K562 (cell line): ENCODE data around the gene GAL3ST1. TPM values are rescaled to one million over a fixed set of nuclear protein-coding genes. Genes with fewer than 3 reads are reported as not detected.

Source experiments
- ATAC-seq: fragments of 200-7000 bp; cut with Tn5 transposase; 3 replicates; pipeline ENCODE4 v1.9.1; 2020; ENCODE audit warnings: moderate library complexity
- BruUV-seq: library from RNA; stranded (reverse); fragments of 400-500 nt; replicated peaks from 2 replicates; lab custom pipeline; 2021; lab: Mats Ljungman, UMichigan
- CTCF ChIA-PET: fragments of 300-600 bp; formaldehyde crosslinking; extraction: SDS; loops from one replicate; lab custom pipeline; 2021; ENCODE audit warnings: low intra/inter-chr PET ratio; lab: Yijun Ruan, JAX
- POLR2A ChIA-PET: fragments of 300-600, 350-650 bp; sonication (Branson Sonifier 250); formaldehyde crosslinking; extraction: SDS; loops from one replicate; lab custom pipeline; 2021; ENCODE audit warnings: antibody characterized with exemption, inconsistent platforms; lab: Yijun Ruan, JAX
- DNase-seq, 4 experiments: peaks; one replicate each; pipeline versions ENCODE4 v3.0.0 to v3.0.0-alpha.2; 2011 to 2018; ENCODE audit warnings: low spot score in 3 of 4, mixed read lengths in 3 of 4; ENCODE audit errors: extremely low read depth in 1 of 4
- FAIRE-seq: peaks from 2 replicates; lab custom pipeline; 2011; peaks lifted over from hg19 to GRCh38; lab: Jason Lieb, UNC
- H2AFZ ChIP-seq: 2 replicates; pipeline ENCODE4 v1.6.0; 2011; ENCODE audit warnings: low read depth, low read length, control low read depth, inconsistent platforms
- H3K27ac ChIP-seq: fragments of 200-600 bp; 3 replicates; pipeline ENCODE4 v1.8.0; 2011; ENCODE audit warnings: low read depth, mild to moderate bottlenecking, control low read depth, inconsistent platforms, low read length, moderate library complexity, mixed read lengths; ENCODE audit errors: extremely low read depth
- H3K27me3 ChIP-seq, 2 experiments: fragments of 300-600 bp in 1 of 2; 2 replicates in 1 of 2; 3 replicates in 1 of 2; pipeline versions ENCODE4 v1.6.0 to v1.8.0; 2011; ENCODE audit warnings: inconsistent platforms in 2 of 2, low read length in 2 of 2, mild to moderate bottlenecking in 1 of 2, mixed read lengths in 1 of 2, moderate library complexity in 1 of 2; ENCODE audit not compliant: control insufficient read depth in 2 of 2, insufficient read depth in 2 of 2
- H3K36me3 ChIP-seq: fragments of 300-600 bp; 3 replicates; pipeline ENCODE4 v1.8.0; 2011; ENCODE audit warnings: mild to moderate bottlenecking, low read length, inconsistent platforms; ENCODE audit not compliant: control insufficient read depth, insufficient read depth
- H3K4me1 ChIP-seq, 2 experiments: fragments of 200-600 bp in 1 of 2; replicated peaks in 1 of 2; 2 replicates in 1 of 2; 3 replicates in 1 of 2; pipeline versions ENCODE4 v1.5.1 to v1.8.0; 2011; ENCODE audit warnings: inconsistent platforms in 2 of 2, low read length in 2 of 2, mild to moderate bottlenecking in 1 of 2, mixed read lengths in 1 of 2, moderate library complexity in 1 of 2; ENCODE audit not compliant: control insufficient read depth in 2 of 2, insufficient read depth in 2 of 2
- H3K4me2 ChIP-seq: 2 replicates; pipeline ENCODE4 v1.6.1; 2011; ENCODE audit warnings: low read length, control low read depth, inconsistent platforms, mixed read lengths; ENCODE audit not compliant: insufficient read depth
- H3K4me3 ChIP-seq: fragments of 200-600 bp; sonication (generic), shearing (Covaris generic); 2 replicates; pipeline ENCODE4 v1.5.1; 2016; ENCODE audit warnings: control low read depth, inconsistent platforms
- H3K79me2 ChIP-seq: fragments of 200-600 bp; 3 replicates; pipeline ENCODE4 v1.8.0; 2011; ENCODE audit warnings: low read length, inconsistent platforms; ENCODE audit not compliant: control insufficient read depth, insufficient read depth
- H3K9ac ChIP-seq, 2 experiments: 2 replicates each; pipeline versions ENCODE4 v1.6.0 to v1.6.1; 2011; ENCODE audit warnings: low read depth in 2 of 2, low read length in 2 of 2, control low read depth in 1 of 2, inconsistent platforms in 1 of 2, mild to moderate bottlenecking in 1 of 2, mixed read lengths in 1 of 2; ENCODE audit not compliant: insufficient read depth in 1 of 2
- H3K9me1 ChIP-seq: one replicate; pipeline ENCODE4 v1.6.0; 2011; ENCODE audit warnings: inconsistent platforms, mild to moderate bottlenecking, low read length, moderate library complexity; ENCODE audit not compliant: control insufficient read depth, insufficient read depth
- H3K9me3 ChIP-seq: replicated peaks from 2 replicates; pipeline ENCODE4 v1.5.1; 2011; ENCODE audit warnings: low read depth, low read length, inconsistent platforms; ENCODE audit not compliant: control insufficient read depth, insufficient read depth
- H4K20me1 ChIP-seq: replicated peaks from 2 replicates; pipeline ENCODE4 v1.6.1; 2011; ENCODE audit warnings: low read length, inconsistent platforms, mixed read lengths; ENCODE audit not compliant: control insufficient read depth, insufficient read depth
- DDX20 ChIP-seq: fragments of 450-650 bp; IDR thresholded peaks from 2 replicates; pipeline ENCODE4 v1.6.1; 2016; ENCODE audit warnings: missing genetic modification characterization, low read depth, mild to moderate bottlenecking, missing compliant biosample characterization, moderate library complexity
- FOXM1 ChIP-seq, 2 experiments: fragments of 450-650 bp in 1 of 2; sonication (generic) in 1 of 2; formaldehyde crosslinking in 1 of 2; IDR thresholded peaks; 2 replicates each; pipeline versions ENCODE4 v1.6.1 to v1.9.0; 2017 to 2022; ENCODE audit warnings: low read depth in 2 of 2, mild to moderate bottlenecking in 2 of 2, missing genetic modification reagents in 1 of 2, moderate library complexity in 1 of 2
- HDGF ChIP-seq: fragments of 450-650 bp; IDR thresholded peaks from 2 replicates; pipeline ENCODE4 v1.6.1; 2016
- KAT2B ChIP-seq: IDR thresholded peaks from one replicate; pipeline ENCODE4 v1.6.1; 2012; ENCODE audit warnings: low read depth, mild to moderate bottlenecking, control low read depth, inconsistent platforms, low read length, moderate library complexity
- ZBTB40 ChIP-seq, 2 experiments: fragments of 450-650 bp in 1 of 2; sonication (generic) in 1 of 2; formaldehyde crosslinking in 1 of 2; IDR thresholded peaks; 2 replicates each; pipeline versions ENCODE4 v1.7.1 to v1.9.0; 2016 to 2022; ENCODE audit warnings: inconsistent platforms in 1 of 2, mild to moderate bottlenecking in 1 of 2, missing genetic modification reagents in 1 of 2
- ZNF398 ChIP-seq: fragments of 250-450 bp; sonication (Bioruptor Pico); IDR thresholded peaks from 2 replicates; pipeline ENCODE4 v1.8.0; 2021; ENCODE audit warnings: moderate library complexity, mild to moderate bottlenecking, inconsistent platforms
- ZNF449 ChIP-seq: fragments of 250-450 bp; sonication (Bioruptor Pico); IDR thresholded peaks from 2 replicates; pipeline ENCODE4 v1.8.0; 2022; ENCODE audit warnings: moderate library complexity, mild to moderate bottlenecking, inconsistent platforms
- WGBS: fragments of 100-300 bp; shearing (Covaris generic); methylation state at CpG from one replicate; pipeline ENCODE4 v1.1.6; 2016; ENCODE audit warnings: low coverage, mixed read lengths; ENCODE audit not compliant: insufficient coverage; ENCODE audit errors: missing lambda C conversion rate; 5-methylcytosine and 5-hydroxymethylcytosine counted together
- in situ Hi-C: fragments of 300-500 bp; cut with MboI; formaldehyde crosslinking; loops from 4 replicates; pipeline ENCODE4 v1.15.0; 2018; ENCODE audit warnings: inconsistent platforms, mixed read lengths
- intact Hi-C: fragments of 100-400 bp; cut with micrococcal nuclease; formaldehyde crosslinking; loops from 2 replicates; pipeline ENCODE4 v1.14.2; 2022
- polyA plus RNA-seq, 8 experiments: library from polyadenylated mRNA; depleted of rRNA in 4 of 8; stranded (reverse) in 5 of 8; unstranded in 3 of 8; fragments of >200 nt; fragmentation: Nextera tagmentation in 2 of 8; fragmentation: Illumina TruSeq in 1 of 8; extraction: Ambion mirVana in 2 of 8; extraction: Trizol in 1 of 8; gene quantifications; 2 replicates each; pipeline versions ENCODE4 v1.2.1 to v1.2.3, GENCODE V29; 2011 to 2014; ENCODE audit warnings: inconsistent platforms in 1 of 8, missing spikeins in 1 of 8
- total RNA-seq, 7 experiments: library from RNA; depleted of rRNA in 6 of 7; stranded (reverse); fragments of >200 nt in 6 of 7; fragmentation: Illumina TruSeq in 2 of 7; extraction: Trizol in 2 of 7; gene quantifications; 2 replicates each; pipeline versions ENCODE4 v1.2.1 to v1.2.3, GENCODE V29; 2011 to 2021; ENCODE audit warnings: low replicate concordance in 1 of 7

The GAL3ST1 gene
- total and polyA plus RNA-seq, 9 of the 15 experiments (the other 6 are each of a cell fraction or from before 2014, with no cell fraction given): 0.03 to 1.9 (median 0.33) TPM; not detected in 1

GRCh38 chr22:30601464-30601863, 27.0 kb upstream of the GAL3ST1 start:
- no TSS peak for BruUV-seq
- 56% methylated on average over 3 of the region's 5 CpGs for WGBS
- no peaks in the 10 kb centered on the region for H3K36me3 ChIP-seq
- CTCF ChIA-PET: no interaction called here
- no peak overlapping the region for H3K9ac ChIP-seq
- H3K27ac ChIP-seq: no peak overlapping the region
- H3K9me3 ChIP-seq: no peaks in the 10 kb centered on the region
- no peak for DNase-seq
- ATAC-seq: no peak
- H3K4me1 ChIP-seq: peaks cover 0 to 11% of the 10 kb centered on the region in 2 experiments; a peak in 3 of 5 replicates
- intact Hi-C loops: no loop called here
- no peak for FAIRE-seq
- H3K27me3 ChIP-seq: no peaks in the 10 kb centered on the region
- no peaks in the 10 kb centered on the region for H3K9me1 ChIP-seq
- in situ Hi-C loops: loop anchor here (10.0 kb wide), 1 partner anchor 317 kb away; the partner anchor contains the start of gene CASTOR1
- no peak overlapping the region for H3K4me3 ChIP-seq
- H2AFZ ChIP-seq: no peak overlapping the region
- H3K79me2 ChIP-seq: no peaks in the 10 kb centered on the region
- no peaks in the 10 kb centered on the region for H4K20me1 ChIP-seq
- no peak overlapping the region for H3K4me2 ChIP-seq
- no peak for TF ChIP-seq FOXM1 (IDR thresholded peaks at IDR 0.05; ENCODE audit: low read depth)
- TF ChIP-seq FOXM1 (CRISPR knock-in tag; IDR thresholded peaks at IDR 0.05; ENCODE audit: low read depth): no peak
- TF ChIP-seq ZNF398 (CRISPR knock-in tag): no peak
- peak; percentile 58 for TF ChIP-seq ZBTB40 (IDR thresholded peaks at IDR 0.05)
- no peak for TF ChIP-seq ZBTB40 (CRISPR knock-in tag; IDR thresholded peaks at IDR 0.05)
- no peak for TF ChIP-seq DDX20 (tag)
- TF ChIP-seq KAT2B: no peak
- no peak for TF ChIP-seq ZNF449 (CRISPR knock-in tag)
- no peak for TF ChIP-seq HDGF
- POLR2A ChIA-PET: interaction anchor here (1.4 kb wide), 1 partner anchor 10 kb away, joined by 7 read pairs; the partner anchor contains the start of gene PES1
